GM13977 (cell line): ENCODE results near the gene CPN2.
A peak's percentile ranks its signal among the peaks of the same experiment; 100 is the strongest.

ENCODE experiments used
- DNase-seq: peaks from one replicate; pipeline ENCODE4 v3.0.0; 2012; ENCODE audit warnings: low spot score
- in situ Hi-C: fragments of 300-500 bp; cut with MboI; formaldehyde crosslinking; loops from one replicate; pipeline ENCODE4 v1.12.0; 2022; ENCODE audit warnings: low sequenced_read_pairs, low pct_unique_long_range_greater_than_20kb, mixed read lengths, inconsistent platforms; ENCODE audit not compliant: unreplicated experiment
- TF ChIP-seq, protein P1 (sequence below): IDR thresholded peaks from 2 replicates; pipeline ENCODE4 v1.5.1; 2012; ENCODE audit warnings: mild to moderate bottlenecking, control low read depth; ENCODE audit not compliant: insufficient read depth; ENCODE audit errors: extremely low read depth, missing control alignments

The CPN2 gene

DNA sequence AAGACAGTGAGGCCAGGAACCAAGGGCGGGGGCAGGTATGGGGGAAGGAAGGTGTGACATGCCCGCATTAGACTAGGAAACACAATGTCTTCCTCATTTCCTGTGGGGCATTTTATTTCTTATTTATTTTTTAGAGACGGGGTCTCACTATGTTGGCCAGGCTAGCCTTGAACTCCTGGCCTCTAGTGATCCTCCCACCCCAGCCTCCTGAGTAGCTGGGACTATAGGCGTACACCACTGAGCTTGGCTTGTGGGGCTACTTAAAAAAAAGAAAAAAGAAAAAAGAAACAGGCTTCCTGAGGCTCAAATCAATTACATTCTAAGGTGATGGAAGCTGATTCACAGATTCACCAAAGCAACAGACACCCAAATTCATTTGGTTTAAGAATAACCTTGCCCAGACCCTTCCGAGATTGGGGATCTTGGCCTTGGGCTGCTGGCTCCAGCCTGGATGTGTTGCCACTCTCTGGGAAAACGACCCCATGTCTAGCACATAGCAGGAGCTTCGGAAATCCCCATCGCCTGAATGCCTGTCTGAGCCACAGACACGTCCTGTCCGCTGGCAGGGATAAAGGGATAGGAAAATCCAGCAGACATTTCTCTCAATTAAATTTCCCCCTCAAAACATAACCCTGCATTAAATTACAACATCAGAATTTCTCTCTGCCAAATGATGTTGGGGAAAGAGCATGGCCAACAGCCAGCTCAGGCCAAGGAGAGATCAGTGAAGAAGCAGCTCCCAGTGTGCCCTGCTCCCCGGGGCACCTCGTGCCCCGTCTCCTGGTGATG is 13.0 kb downstream of the CPN2 start:
- TF ChIP-seq, protein P1, sequence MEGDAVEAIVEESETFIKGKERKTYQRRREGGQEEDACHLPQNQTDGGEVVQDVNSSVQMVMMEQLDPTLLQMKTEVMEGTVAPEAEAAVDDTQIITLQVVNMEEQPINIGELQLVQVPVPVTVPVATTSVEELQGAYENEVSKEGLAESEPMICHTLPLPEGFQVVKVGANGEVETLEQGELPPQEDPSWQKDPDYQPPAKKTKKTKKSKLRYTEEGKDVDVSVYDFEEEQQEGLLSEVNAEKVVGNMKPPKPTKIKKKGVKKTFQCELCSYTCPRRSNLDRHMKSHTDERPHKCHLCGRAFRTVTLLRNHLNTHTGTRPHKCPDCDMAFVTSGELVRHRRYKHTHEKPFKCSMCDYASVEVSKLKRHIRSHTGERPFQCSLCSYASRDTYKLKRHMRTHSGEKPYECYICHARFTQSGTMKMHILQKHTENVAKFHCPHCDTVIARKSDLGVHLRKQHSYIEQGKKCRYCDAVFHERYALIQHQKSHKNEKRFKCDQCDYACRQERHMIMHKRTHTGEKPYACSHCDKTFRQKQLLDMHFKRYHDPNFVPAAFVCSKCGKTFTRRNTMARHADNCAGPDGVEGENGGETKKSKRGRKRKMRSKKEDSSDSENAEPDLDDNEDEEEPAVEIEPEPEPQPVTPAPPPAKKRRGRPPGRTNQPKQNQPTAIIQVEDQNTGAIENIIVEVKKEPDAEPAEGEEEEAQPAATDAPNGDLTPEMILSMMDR, result no peak
- DNase-seq, result no peak
- in situ Hi-C loops, result loop anchor here (10.0 kb wide), 1 partner anchor 247 kb away; no protein-coding TSS in a partner anchor

DNA sequence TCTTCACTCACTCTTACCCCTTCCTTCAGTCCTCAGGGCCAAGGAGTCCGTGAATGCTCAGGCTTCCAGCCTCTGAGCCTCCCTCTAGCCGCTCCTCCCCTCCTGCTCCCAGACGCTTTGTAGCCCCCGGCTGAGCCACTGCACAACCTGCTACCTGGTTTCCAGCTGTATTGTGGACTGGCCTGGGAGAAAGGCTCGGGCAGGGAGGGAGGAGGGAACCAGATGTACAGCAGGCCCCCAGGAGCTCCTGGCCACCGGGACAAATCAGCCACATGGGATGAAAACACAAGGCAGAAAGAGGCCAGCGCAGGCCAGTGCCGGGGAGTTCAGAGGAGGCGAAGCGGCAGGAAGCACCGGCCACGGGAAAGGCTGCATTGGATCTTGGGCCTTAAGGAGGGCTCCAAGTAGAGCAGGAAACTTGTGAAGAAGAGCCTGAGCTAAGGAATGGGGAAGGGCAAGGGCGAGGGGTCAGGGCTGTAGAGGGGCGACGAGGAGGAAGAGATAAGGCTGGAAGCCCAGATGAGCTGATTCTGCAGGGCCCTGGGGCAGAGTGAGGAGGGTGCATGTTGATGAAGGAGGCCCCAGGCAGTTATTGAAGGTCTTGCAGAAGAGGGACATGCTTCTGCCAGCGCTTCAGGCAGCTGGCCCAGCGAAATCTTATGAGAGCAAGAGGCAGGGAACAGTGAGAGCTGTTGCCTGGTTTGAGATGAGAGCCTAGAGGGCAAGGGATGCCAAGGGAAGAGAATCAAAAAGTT is 14.3 kb downstream of the CPN2 start:
- DNase-seq, result no peak
- TF ChIP-seq, protein P1, result no peak
- in situ Hi-C loops, result loop anchor here (10.0 kb wide), 1 partner anchor 248 kb away; no protein-coding TSS in a partner anchor

DNA sequence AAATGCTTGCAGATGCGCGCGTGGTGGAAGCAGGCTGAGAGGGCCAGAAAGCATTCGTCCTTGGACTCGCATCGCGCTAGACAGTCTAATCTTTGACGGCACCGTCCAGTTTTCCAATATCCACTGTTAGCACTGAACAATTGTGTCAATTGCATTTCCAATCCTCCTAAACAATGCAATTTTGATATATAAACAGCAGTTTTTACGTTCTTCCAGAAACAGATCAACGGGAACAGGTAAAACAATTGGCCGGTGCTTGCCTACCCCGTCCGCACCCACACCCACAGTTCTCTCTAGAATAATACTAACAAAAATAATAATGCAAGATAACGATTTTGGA is 17.2 kb downstream of the CPN2 start:
- TF ChIP-seq, protein P1, result no peak
- in situ Hi-C loops, result loop anchor here (10.0 kb wide), 1 partner anchor 251 kb away; no protein-coding TSS in a partner anchor
- DNase-seq, result no peak

DNA sequence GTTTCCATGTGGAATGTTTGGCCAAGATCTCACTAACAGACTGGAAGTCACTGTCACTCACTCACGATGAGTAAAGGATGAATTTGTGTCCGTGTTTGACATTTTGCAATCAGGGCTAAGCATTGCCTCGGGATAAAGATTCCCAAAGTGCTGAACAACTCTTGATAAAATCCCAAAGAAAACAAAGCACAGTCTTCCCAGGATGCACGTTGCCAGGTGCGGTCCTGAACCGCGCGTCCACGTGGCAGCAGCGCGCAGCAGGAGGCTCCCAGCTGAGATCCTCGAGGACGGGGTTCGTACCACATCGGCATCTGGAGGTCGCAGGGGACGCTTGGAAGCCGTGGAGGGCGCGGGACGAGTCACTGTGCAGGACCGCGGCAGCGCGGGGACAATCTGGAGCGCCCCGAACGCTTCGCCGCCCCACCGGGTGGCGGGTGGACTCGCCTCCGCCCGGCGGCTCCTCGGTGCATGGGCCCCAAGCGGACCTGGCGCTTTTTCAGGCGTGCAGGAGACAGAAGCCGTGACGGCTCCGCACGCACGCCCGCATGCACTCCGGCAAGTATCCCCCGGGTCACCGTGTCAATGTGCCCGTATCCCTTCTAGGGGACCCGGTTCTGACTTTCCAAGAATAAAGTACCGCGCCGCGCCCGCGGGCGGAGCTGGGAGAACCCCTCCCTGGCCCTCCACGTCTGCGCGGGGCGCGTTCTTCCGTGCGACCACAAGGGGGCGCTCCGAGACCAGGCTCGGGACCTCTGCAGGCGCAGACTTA is 17.7 kb downstream of the CPN2 start:
- peak; percentile 87 for DNase-seq
- TF ChIP-seq, protein P1, result peak; percentile 99
- in situ Hi-C loops, result loop anchor here (10.0 kb wide), 1 partner anchor 251 kb away; no protein-coding TSS in a partner anchor

DNA sequence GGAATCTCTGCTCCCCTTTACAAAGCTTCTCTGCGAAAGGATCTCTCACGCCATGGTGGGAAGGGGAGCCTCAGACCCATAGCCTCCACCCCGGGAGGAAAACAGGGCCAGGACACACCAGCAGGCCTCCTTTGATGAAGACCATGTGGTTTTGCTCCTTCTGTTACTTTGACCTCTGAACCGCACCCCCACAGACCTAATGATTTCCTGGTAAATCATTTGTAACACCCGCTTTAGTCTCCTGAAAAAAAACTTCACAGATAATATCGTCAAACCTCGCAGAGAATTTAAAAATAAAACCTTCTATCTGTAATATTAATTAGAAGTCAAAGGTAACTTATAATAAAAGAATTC is 18.3 kb downstream of the CPN2 start:
- TF ChIP-seq, protein P1, result no peak
- no peak for DNase-seq
- in situ Hi-C loops, result loop anchor here (10.0 kb wide), 1 partner anchor 252 kb away; no protein-coding TSS in a partner anchor

DNA sequence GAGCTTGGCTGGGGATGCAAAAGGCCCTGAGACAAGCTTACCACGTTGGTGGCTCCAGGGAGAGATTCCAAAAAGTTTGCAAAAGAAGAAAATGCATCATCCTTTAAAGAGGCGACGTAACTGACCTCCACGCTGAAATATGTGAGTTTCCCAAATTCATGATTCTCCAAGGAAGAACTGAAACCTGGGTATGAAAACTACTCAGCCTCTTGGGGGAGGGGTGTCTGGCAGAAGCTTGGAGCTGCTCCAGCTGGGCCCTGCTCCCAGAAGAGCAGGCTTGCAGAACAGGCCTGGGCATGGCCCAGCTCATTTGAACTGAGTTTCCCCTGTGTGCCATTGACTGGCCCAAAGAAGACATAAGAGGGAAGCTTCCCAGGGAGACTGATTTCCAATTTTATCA is 20.5 kb downstream of the CPN2 start:
- in situ Hi-C loops, result loop anchor here (10.0 kb wide), 1 partner anchor 254 kb away; no protein-coding TSS in a partner anchor
- no peak for DNase-seq
- TF ChIP-seq, protein P1, result no peak
